Keratinocyte (primary cell): ENCODE data around the gene HBP1. TPM values are rescaled to one million over a fixed set of nuclear protein-coding genes. Genes with fewer than 3 reads are reported as not detected.

Experiments
- DNase-seq: peaks from one replicate; pipeline ENCODE4 v3.0.0-alpha.2; 2011; ENCODE audit warnings: low read depth, missing footprints, low spot score
- FAIRE-seq: peaks from 2 replicates; lab custom pipeline; 2011; peaks lifted over from hg19 to GRCh38; lab: Jason Lieb, UNC
- H2AFZ ChIP-seq: 2 replicates; pipeline ENCODE4 v1.6.0; 2012; ENCODE audit warnings: low read length, control low read depth, inconsistent platforms; ENCODE audit not compliant: control insufficient read depth
- H3K27ac ChIP-seq: 2 replicates; pipeline ENCODE4 v1.5.1; 2011; ENCODE audit warnings: low read length; ENCODE audit not compliant: control insufficient read depth, insufficient read depth
- H3K27me3 ChIP-seq: 3 replicates; pipeline ENCODE4 v1.6.0; 2011; ENCODE audit warnings: low read length; ENCODE audit not compliant: control insufficient read depth, insufficient read depth; ENCODE audit errors: extremely low read depth
- H3K36me3 ChIP-seq, 2 experiments: 2 replicates in 1 of 2; 3 replicates in 1 of 2; pipeline ENCODE4 v1.5.1; 2011; ENCODE audit warnings: low read length in 2 of 2, mild to moderate bottlenecking in 1 of 2; ENCODE audit not compliant: control insufficient read depth in 2 of 2, insufficient read depth in 2 of 2; ENCODE audit errors: extremely low read depth in 1 of 2
- H3K4me1 ChIP-seq: 3 replicates; pipeline ENCODE4 v1.5.1; 2011; ENCODE audit warnings: low read length; ENCODE audit not compliant: control insufficient read depth, insufficient read depth; ENCODE audit errors: extremely low read depth
- H3K4me2 ChIP-seq: 3 replicates; pipeline ENCODE4 v1.6.0; 2011; ENCODE audit warnings: low read depth, low read length; ENCODE audit not compliant: control insufficient read depth, insufficient read depth; ENCODE audit errors: extremely low read depth
- H3K4me3 ChIP-seq, 3 experiments: fragments of 200-600 bp in 1 of 3; sonication (generic) in 1 of 3; 2 replicates in 2 of 3; 3 replicates in 1 of 3; pipeline ENCODE4 v1.5.1; 2011 to 2016; ENCODE audit warnings: low read length in 3 of 3, mild to moderate bottlenecking in 3 of 3, control low read depth in 2 of 3, inconsistent platforms in 1 of 3, low read depth in 1 of 3, mixed read lengths in 1 of 3, mixed run types in 1 of 3, moderate library complexity in 1 of 3; ENCODE audit not compliant: control insufficient read depth in 2 of 3, insufficient read depth in 2 of 3; ENCODE audit errors: extremely low read depth in 1 of 3
- H3K79me2 ChIP-seq: 2 replicates; pipeline ENCODE4 v1.6.0; 2012; ENCODE audit warnings: low read length; ENCODE audit not compliant: control insufficient read depth, insufficient read depth
- H3K9ac ChIP-seq: 3 replicates; pipeline ENCODE4 v1.6.0; 2011; ENCODE audit warnings: low read length; ENCODE audit not compliant: control insufficient read depth, insufficient read depth; ENCODE audit errors: extremely low read depth
- H3K9me1 ChIP-seq: 3 replicates; pipeline ENCODE4 v1.6.0; 2011; ENCODE audit warnings: low read length; ENCODE audit not compliant: control insufficient read depth, insufficient read depth; ENCODE audit errors: extremely low read depth
- H3K9me3 ChIP-seq: 2 replicates; pipeline ENCODE4 v1.5.1; 2012; ENCODE audit warnings: low read depth, low read length; ENCODE audit not compliant: control insufficient read depth
- H4K20me1 ChIP-seq: 3 replicates; pipeline ENCODE4 v1.6.0; 2011; ENCODE audit warnings: low read length; ENCODE audit not compliant: control insufficient read depth, insufficient read depth; ENCODE audit errors: extremely low read depth
- CTCF ChIP-seq, 3 experiments: IDR thresholded peaks in 1 of 3; conservative IDR thresholded peaks in 1 of 3; optimal IDR thresholded peaks in 1 of 3; 2 replicates in 2 of 3; 3 replicates in 1 of 3; pipeline versions ENCODE3 to v1.5.1; 2011; ENCODE audit warnings: low read length in 3 of 3, mild to moderate bottlenecking in 3 of 3, moderate library complexity in 2 of 3, control low read depth in 1 of 3, inconsistent platforms in 1 of 3; ENCODE audit not compliant: insufficient read depth in 2 of 3; ENCODE audit errors: extremely low read depth in 1 of 3
- EZH2 ChIP-seq: IDR thresholded peaks from one replicate; pipeline ENCODE4 v1.6.1; 2012; ENCODE audit warnings: inconsistent platforms, mild to moderate bottlenecking, low read length, moderate library complexity
- dilution Hi-C: fragments of 300-500 bp; cut with MboI; formaldehyde crosslinking; loops from one replicate; pipeline ENCODE4 v1.7.0; 2020; ENCODE audit warnings: low sequenced_read_pairs; ENCODE audit not compliant: extremely low pct_ligation_motif_present
- polyA plus RNA-seq, 5 experiments: library from polyadenylated mRNA; depleted of rRNA in 3 of 5; stranded (reverse) in 3 of 5; stranded (forward) in 1 of 5; unstranded in 1 of 5; fragments of >200 nt; gene quantifications; 1 replicate in 1 of 5; 2 replicates in 3 of 5; 3 replicates in 1 of 5; pipeline versions ENCODE4 v1.2.1 to v1.2.3, GENCODE V29; 2011 to 2012; ENCODE audit warnings: missing spikeins in 2 of 5, low read depth in 1 of 5, low replicate concordance in 1 of 5

The HBP1 gene
- polyA plus RNA-seq, 1 donor (not counting 4 experiments of a cell fraction or from before 2014, with no cell fraction given): 42.8 TPM

DNA sequence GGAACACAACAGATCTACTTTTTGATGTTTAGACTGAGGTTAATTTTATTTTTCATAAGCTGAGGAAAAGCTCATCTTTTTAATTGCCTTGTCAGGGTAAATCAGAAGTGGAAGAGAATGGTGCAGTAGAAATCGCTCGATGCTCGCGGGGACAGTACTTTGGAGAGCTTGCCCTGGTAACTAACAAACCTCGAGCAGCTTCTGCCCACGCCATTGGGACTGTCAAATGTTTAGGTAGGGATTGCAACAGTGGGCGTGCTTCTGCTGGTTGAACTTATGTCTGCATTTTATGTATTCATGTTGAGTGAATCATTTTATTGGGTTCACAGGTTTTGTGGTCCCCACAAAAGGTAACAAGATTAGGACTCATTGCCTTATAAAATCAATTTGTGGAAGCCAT is 11.7 kb upstream of the HBP1 start:
- Histone ChIP-seq H3K27ac (no peak overlapping the region), H3K4me3 (no peak overlapping the region), H4K20me1 (no peaks in the 10 kb centered on the region), H2AFZ (no peak overlapping the region), H3K9ac (no peak overlapping the region), H3K4me1 (no peaks in the 10 kb centered on the region), H3K27me3 (no peaks in the 10 kb centered on the region), H3K4me2 (no peak overlapping the region), H3K9me1 (no peaks in the 10 kb centered on the region), H3K79me2 (no peaks in the 10 kb centered on the region), H3K36me3 (no peaks in the 10 kb centered on the region), H3K9me3 (no peaks in the 10 kb centered on the region)
- dilution Hi-C loops: no loop called here
- DNase-seq: no peak
- no peak for FAIRE-seq
- TF ChIP-seq EZH2 (no peak), CTCF (optimal IDR thresholded peaks at IDR 0.05 in 1 of 3, IDR thresholded peaks at IDR 0.05 in 1 of 3, conservative IDR thresholded peaks at IDR 0.05 in 1 of 3; ENCODE audit: extremely low read depth in 1 of 3, insufficient read depth in 2 of 3, low read length in 3 of 3) (no peak)

GRCh38 chr7:107158028-107158427 is 10.8 kb upstream of the HBP1 start:
- Histone ChIP-seq H3K36me3 (no peaks in the 10 kb centered on the region), H3K9ac (no peak overlapping the region), H3K79me2 (no peaks in the 10 kb centered on the region), H3K4me1 (no peaks in the 10 kb centered on the region), H3K9me1 (no peaks in the 10 kb centered on the region), H3K4me2 (no peak overlapping the region), H4K20me1 (no peaks in the 10 kb centered on the region), H3K4me3 (no peak overlapping the region), H3K9me3 (no peaks in the 10 kb centered on the region), H3K27ac (no peak overlapping the region), H2AFZ (no peak overlapping the region), H3K27me3 (no peaks in the 10 kb centered on the region)
- no peak for TF ChIP-seq CTCF (optimal IDR thresholded peaks at IDR 0.05 in 1 of 3, IDR thresholded peaks at IDR 0.05 in 1 of 3, conservative IDR thresholded peaks at IDR 0.05 in 1 of 3; ENCODE audit: extremely low read depth in 1 of 3, insufficient read depth in 2 of 3, low read length in 3 of 3)
- TF ChIP-seq EZH2: no peak
- no peak for FAIRE-seq
- dilution Hi-C loops: no loop called here
- no peak for DNase-seq
